ENCODE measurements around the gene SUGCT.
A peak's percentile ranks its signal among the peaks of the same experiment; 100 is the strongest.
"Not testable (repeated sequence)": the region's sequence is repeated elsewhere in the genome, so short reads cannot be mapped to it uniquely, and the experiment has no call there.

The SUGCT gene

DNA sequence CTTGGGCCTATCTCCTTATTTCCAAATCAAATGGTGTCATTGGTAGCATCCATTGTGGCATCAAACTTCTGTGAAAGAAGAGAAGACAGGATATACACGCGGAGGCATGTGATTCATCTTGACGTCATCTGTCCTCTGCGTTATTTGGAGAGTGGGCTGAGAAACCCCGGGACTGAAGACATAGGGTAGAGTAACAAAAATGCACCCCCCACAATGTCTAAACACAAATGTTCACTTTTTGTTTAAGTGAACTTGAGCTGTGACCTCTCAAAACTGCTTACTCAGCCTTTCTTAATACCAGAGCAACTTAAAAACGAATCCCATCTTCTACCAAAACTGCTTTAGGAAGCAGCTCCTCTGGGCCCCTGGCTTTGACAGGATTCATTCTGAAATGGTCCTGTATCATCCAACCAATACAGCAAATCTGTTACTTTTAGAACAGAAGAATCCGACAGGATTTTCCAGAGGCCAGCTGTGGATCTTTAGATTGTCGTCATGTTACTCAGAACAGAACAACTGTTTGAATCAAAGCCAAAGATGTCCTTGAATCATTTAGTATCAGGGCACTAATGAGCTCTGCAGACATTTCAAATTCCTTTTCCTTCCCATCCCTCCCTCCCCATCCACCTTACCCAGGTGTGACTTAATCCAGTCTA is 438.1 kb downstream of the SUGCT start:
- no peak for DNase-seq (ENCODE audit: low spot score)

DNA sequence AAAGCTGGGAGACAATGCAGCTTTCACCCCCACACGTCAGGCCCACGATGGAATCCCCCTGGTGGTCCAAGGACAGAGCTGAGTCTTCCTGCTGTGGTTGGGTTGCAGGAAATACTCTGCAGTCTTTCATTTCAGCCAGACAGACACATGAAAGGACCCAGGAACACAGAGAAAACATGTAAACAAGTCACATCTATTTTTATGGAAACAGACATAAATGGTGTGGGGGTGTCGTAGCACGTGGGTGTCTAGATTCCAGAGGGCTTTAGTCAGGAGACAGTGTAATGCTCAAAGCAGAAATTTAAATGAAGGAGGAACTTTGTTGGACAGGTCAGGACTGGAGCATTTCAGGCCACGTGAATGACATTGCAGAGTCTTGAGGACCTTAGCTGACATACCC is 444.6 kb downstream of the SUGCT start:
- DNase-seq (ENCODE audit: low spot score) = peak; percentile 27

DNA sequence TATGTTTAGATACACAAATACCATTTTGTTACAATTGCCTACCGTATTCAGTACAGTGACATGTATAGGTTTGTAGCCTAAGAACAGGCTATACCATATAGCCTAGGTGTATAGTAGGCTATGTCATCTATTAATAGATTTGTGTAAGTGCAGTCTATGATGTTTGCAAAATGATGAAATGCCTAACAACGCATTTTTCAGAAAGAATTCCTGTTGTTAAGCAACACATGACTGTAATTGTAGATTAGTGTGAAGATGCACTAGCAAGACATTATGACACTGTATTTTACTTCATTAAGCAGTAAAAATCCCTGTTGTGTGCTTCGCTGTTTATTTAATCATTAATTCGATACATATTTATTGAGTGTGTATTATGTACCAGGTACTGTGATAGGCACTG is 446.0 kb downstream of the SUGCT start:
- DNase-seq (ENCODE audit: low spot score) = no peak

DNA sequence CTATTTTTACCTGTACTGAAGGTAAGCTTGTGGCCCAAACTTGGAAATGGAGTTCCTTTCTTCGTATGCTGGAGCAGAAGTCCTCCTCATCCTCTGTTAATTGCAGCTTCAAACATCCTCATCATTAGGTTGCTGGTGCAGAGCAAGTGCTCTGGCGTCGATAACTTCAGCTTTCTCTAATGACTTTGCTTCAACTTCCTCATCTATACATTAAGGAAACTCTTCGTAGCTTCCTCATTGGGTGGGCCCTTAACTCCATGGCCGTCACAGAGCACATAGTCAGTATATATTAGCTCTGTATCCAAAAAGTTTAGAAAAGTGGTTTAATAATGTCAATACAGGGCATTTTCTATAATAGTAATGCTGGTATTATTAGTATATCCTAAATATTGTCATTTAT is 447.7 kb downstream of the SUGCT start:
- no peak for DNase-seq (ENCODE audit: low spot score)

- DNase-seq (ENCODE audit: low spot score) = no peak
Observed at GRCh38 chr7:40583667-40584444, 449.1 kb downstream of the SUGCT start.

DNA sequence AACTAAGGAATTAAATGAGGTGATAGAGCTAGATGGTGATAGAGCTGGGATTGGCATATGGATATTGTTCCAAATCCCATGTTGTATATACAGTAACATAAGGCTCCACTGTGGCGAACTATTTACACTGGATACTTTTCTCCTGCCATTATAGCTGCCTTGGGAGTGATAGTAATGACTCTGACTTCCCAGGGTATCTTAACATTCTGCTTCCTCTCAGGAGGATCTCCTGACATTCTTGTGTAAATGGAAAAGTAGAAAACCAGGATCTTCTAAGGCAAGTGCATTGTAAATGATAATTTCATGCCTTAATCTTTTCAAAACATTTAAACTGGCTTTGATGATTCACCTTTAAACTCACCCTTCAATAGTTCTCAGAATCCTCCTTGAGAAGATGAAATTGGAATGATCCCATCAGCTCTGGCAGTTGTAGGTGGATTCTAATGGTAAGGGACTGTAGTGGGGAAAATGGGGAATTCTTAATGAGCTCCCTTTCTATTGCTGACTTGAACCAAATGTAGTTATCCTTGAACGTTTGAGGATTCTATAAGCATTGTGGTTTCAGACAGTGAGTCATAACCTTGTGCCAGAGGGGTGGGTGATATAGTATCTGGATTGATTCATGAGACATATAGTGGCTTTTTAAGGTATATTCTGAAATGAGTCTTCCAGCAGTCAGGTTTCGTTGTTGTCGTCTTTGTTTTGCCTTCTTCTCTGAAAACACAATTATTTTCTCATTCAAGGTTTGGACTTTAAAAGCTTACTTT is 450.0 kb downstream of the SUGCT start:
- no peak for DNase-seq (ENCODE audit: low spot score)

DNA sequence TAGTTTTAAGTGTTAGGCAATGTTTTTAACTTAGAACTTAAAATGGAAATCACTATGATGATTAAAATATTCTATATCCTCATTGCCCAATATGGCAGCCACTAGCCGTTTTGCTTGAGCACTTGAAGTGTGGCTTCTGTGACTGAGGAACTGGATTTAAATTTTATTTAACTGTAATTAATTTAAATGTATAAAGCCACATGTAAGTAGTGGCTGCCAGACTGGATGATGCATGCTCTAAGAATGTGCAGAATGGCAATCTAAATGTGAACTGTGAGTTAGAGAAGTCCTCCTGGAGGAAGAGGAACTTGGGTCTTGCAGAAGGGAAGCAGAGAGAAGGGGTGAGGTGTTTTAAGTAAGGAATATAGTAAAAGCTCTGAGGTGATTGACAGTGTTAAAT is 451.4 kb downstream of the SUGCT start:
- DNase-seq (ENCODE audit: low spot score) = peak; percentile 21

DNA sequence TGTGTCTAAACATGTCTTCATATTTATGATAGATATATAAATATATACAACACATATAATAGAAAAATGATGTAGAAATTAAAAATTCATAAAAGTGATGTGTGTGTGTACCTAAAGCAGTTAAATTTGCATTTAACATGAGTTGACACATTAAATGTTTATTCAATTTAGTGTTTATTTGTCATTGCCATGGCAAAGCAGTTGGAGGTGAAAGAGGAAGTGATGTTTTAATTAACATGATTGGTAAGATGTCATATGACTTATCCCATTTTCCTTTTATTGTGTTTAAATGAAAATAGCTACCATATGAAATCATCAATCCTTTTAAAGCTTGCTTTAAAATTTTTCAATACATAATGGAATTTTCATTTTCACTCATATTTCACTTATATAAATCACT is 452.6 kb downstream of the SUGCT start:
- no peak for DNase-seq (ENCODE audit: low spot score)

GRCh38 chr7:40595129-40595528 is 460.3 kb downstream of the SUGCT start:
- no peak for DNase-seq (ENCODE audit: low spot score)

DNA sequence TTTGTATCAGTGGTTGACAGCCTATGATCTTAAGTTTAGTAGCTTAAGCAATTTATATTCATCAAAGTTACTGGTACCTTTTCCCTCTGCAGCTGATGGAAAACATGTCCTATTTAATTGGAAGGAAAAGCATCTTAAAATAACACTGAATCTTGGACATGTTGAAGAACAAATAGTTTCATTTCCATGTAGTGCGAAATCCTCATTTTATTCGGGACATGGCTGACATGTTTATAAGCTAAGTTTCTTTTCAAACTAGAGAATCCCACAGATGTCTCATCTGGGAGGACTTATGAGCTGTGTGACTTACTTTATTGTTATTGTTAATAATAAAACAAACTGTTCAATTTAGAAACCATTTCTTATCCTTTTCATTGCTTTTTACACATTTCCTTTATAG is 461.0 kb downstream of the SUGCT start:
- no peak for DNase-seq (ENCODE audit: low spot score)

GRCh38 chr7:40597517-40597916 is 462.7 kb downstream of the SUGCT start:
- no peak for DNase-seq (ENCODE audit: low spot score)

DNA sequence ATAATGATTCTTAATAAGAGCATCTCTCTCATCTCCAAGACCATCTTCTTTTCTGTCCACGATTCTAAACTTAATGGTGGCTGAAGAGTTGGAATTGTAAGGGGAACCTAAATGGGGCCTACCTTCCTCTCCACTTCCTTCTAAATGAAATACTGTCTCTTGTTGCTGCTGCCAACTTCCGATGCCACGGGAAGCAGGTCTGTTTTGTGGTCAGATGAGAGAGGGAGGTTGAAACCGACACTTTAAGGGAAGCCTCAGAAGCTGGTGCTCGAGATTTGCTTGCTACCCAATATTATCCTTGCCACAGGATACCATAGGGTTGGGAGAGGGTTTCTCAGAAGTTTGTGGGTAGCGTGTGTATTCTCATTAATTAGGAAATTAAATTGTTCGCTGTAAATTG is 464.1 kb downstream of the SUGCT start:
- no peak for DNase-seq (ENCODE audit: low spot score)

DNA sequence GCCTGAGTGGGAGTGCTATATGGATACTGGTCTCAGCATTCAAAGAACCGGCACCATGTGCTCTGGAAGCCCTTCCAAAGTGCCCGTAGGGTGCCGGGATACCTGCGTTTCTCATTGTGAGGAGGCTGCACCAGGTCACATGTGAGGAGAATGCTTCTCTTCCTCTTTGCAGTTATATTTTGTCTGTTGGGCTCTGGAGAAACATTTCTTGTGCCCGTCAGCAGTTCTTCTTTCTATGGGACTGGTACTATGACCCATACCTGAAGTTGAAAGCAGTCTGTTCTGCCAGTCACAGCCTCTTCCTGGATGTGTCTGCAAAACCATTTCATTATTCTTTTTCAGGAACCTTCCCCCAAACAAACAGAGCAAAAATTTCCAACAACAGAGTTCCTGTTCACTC is 465.0 kb downstream of the SUGCT start:
- no peak for DNase-seq (ENCODE audit: low spot score)

DNA sequence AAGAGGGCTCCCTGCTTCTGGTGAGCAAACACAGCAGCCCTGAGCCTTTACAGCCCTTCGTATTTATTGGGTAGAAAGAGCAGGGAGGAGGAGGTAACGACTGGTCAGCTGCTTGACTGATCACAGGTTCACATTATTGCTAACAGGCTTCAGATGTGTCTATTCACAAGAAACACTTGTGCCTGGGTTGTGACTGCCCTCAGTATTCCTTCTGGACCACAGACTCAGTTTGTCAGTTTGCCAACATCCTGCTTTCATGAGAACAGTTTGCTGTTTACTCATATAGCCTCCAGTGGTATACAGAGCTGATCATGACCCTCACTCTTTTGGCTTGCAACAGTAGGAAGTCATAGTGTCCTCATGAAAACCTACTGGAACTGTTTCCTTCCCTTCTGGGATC is 467.5 kb downstream of the SUGCT start:
- DNase-seq (ENCODE audit: low spot score) = not testable (repeated sequence)

- DNase-seq (ENCODE audit: low spot score) = peak; percentile 66
Observed at GRCh38 chr7:40604601-40605438, 470.0 kb downstream of the SUGCT start.

DNA sequence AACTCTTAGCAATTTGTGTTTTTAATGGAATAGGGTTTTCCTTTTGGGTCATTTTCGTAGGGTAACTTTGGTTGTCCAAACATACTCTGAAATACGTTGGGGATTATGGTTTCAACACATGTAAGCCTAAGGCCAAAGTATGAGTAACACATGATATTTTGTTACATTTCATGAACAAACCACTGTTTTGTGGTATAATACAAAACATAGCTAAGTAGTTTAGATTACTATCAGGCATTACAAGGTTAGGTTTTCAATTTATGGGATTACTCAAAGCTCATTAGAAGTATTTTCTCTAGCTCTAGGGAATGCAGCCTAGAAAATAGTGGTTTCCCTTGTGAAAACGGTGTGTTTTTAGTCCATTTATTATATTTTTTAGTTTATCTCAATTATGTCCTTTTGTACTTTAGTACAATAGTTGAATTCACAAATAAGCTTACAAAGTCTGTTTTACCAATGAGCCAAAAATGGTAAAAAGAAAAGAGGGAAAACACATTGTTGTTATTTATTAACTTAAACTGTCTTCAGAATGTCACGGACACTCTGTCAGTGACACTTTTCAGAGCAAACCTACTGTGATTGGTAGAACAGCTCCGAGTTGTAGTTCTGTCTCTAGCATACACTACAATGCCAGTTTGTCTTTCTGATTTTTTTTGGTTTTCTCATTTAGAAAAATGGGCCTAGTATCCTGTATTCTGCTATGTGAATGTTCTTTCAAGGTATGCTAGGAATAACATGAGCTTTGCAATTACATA is 473.7 kb downstream of the SUGCT start:
- no peak for DNase-seq (ENCODE audit: low spot score)

GRCh38 chr7:40610461-40610860 is 475.7 kb downstream of the SUGCT start:
- DNase-seq (ENCODE audit: low spot score) = no peak

DNA sequence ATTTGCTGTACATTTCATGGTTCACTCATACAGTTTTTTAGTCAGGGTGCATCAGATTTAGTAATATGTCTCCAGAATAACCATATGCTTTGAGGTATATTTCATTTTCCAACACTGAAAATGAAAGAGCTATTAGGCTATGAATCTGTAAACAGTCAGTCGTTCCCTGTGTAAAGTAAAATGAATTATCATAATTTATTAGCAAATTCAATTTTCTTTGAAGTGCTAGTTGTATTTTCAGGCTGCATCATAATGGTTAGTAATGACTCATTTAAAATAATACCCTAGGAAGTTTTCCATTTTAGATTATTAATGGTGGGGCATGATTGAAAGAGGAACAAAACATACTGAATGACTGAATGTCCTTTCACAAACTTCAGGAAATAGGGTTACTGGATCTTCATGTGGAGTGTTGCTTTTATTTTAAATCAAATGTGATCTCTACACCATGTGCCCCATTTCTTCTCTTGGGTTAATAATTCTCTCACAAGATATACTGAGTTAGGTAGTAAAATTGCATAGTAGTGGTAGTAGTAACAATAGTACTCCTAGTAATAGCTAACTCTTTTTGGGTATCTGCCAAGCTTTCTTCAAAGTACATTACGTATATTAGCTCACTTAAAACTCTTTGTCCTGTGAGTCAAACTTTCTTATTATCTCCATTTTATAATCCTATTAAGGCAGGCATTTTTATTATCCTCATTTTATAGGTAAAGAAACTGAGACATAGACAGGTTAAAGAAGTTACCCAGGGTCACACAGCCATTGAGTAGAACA is 476.5 kb downstream of the SUGCT start:
- DNase-seq (ENCODE audit: low spot score) = no peak

- no peak for DNase-seq (ENCODE audit: low spot score)
Observed at GRCh38 chr7:40612298-40612697, 477.5 kb downstream of the SUGCT start.

DNA sequence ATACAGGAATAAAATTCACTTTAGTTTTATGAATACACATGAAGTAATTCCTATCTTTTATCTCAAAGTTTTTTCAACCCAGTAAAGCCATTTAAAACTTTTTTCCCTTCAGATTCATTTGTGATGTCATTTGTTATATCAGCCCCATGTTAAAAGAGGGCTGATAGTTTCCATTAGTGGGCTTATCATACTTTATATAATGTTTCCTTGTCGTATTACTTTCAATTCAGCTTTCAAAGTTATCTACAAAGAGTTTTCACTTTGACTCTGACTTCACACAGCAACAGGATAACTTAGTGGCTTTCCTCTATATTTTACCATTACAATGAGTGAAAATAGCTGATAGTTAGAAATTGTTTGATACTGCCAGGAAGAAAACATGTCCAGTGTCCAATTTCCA is 484.8 kb downstream of the SUGCT start:
- no peak for DNase-seq (ENCODE audit: low spot score)

- no peak for DNase-seq (ENCODE audit: low spot score)
Observed at GRCh38 chr7:40621592-40621998, 486.8 kb downstream of the SUGCT start.

All from AG08396 (cell line).